Measurements from ENCODE around the gene NAT16. TPM values are rescaled to one million over a fixed set of nuclear protein-coding genes. Genes with fewer than 3 reads are reported as not detected.

Gene NAT16
- total and polyA plus RNA-seq, 9 of the 15 experiments (the other 6 are each of a cell fraction or from before 2014, with no cell fraction given): 0.04 TPM; not detected in 8

DNA sequence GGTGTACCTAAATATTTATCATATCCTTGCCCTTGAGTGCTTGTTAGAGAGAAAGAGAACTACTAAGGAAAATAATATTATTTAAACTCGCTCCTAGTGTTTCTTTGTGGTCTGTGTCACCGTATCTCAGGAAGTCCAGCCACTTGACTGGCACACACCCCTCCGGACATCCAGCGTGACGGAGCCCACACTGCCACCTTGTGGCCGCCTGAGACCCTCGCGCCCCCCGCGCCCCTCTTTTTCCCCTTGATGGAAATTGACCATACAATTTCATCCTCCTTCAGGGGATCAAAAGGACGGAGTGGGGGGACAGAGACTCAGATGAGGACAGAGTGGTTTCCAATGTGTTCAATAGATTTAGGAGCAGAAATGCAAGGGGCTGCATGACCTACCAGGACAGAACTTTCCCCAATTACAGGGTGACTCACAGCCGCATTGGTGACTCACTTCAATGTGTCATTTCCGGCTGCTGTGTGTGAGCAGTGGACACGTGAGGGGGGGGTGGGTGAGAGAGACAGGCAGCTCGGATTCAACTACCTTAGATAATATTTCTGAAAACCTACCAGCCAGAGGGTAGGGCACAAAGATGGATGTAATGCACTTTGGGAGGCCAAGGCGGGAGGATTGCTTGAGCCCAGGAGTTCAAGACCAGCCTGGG, 41.8 kb downstream of the NAT16 start (continued):
- TF ChIP-seq, protein P1, sequence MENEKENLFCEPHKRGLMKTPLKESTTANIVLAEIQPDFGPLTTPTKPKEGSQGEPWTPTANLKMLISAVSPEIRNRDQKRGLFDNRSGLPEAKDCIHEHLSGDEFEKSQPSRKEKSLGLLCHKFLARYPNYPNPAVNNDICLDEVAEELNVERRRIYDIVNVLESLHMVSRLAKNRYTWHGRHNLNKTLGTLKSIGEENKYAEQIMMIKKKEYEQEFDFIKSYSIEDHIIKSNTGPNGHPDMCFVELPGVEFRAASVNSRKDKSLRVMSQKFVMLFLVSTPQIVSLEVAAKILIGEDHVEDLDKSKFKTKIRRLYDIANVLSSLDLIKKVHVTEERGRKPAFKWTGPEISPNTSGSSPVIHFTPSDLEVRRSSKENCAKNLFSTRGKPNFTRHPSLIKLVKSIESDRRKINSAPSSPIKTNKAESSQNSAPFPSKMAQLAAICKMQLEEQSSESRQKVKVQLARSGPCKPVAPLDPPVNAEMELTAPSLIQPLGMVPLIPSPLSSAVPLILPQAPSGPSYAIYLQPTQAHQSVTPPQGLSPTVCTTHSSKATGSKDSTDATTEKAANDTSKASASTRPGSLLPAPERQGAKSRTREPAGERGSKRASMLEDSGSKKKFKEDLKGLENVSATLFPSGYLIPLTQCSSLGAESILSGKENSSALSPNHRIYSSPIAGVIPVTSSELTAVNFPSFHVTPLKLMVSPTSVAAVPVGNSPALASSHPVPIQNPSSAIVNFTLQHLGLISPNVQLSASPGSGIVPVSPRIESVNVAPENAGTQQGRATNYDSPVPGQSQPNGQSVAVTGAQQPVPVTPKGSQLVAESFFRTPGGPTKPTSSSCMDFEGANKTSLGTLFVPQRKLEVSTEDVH (IDR thresholded peaks at IDR 0.05; ENCODE audit: low read depth, partially characterized antibody): peak; percentile 80
- TF ChIP-seq ZFP36 (IDR thresholded peaks at IDR 0.05; ENCODE audit: low read depth, low read length, partially characterized antibody): peak; percentile 3
- TF ChIP-seq, protein P2, sequence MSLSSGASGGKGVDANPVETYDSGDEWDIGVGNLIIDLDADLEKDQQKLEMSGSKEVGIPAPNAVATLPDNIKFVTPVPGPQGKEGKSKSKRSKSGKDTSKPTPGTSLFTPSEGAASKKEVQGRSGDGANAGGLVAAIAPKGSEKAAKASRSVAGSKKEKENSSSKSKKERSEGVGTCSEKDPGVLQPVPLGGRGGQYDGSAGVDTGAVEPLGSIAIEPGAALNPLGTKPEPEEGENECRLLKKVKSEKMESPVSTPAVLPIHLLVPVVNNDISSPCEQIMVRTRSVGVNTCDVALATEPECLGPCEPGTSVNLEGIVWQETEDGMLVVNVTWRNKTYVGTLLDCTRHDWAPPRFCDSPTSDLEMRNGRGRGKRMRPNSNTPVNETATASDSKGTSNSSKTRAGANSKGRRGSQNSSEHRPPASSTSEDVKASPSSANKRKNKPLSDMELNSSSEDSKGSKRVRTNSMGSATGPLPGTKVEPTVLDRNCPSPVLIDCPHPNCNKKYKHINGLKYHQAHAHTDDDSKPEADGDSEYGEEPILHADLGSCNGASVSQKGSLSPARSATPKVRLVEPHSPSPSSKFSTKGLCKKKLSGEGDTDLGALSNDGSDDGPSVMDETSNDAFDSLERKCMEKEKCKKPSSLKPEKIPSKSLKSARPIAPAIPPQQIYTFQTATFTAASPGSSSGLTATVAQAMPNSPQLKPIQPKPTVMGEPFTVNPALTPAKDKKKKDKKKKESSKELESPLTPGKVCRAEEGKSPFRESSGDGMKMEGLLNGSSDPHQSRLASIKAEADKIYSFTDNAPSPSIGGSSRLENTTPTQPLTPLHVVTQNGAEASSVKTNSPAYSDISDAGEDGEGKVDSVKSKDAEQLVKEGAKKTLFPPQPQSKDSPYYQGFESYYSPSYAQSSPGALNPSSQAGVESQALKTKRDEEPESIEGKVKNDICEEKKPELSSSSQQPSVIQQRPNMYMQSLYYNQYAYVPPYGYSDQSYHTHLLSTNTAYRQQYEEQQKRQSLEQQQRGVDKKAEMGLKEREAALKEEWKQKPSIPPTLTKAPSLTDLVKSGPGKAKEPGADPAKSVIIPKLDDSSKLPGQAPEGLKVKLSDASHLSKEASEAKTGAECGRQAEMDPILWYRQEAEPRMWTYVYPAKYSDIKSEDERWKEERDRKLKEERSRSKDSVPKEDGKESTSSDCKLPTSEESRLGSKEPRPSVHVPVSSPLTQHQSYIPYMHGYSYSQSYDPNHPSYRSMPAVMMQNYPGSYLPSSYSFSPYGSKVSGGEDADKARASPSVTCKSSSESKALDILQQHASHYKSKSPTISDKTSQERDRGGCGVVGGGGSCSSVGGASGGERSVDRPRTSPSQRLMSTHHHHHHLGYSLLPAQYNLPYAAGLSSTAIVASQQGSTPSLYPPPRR (CRISPR knock-in tag; IDR thresholded peaks at IDR 0.05; ENCODE audit: borderline replicate concordance): no peak
- peak; percentile 100 for TF ChIP-seq ZBTB7A (IDR thresholded peaks at IDR 0.05; ENCODE audit: borderline replicate concordance, control insufficient read depth, low read depth, low read length)
- TF ChIP-seq ZNF57 (CRISPR knock-in tag; IDR thresholded peaks at IDR 0.05): no peak
- TF ChIP-seq, protein P3, sequence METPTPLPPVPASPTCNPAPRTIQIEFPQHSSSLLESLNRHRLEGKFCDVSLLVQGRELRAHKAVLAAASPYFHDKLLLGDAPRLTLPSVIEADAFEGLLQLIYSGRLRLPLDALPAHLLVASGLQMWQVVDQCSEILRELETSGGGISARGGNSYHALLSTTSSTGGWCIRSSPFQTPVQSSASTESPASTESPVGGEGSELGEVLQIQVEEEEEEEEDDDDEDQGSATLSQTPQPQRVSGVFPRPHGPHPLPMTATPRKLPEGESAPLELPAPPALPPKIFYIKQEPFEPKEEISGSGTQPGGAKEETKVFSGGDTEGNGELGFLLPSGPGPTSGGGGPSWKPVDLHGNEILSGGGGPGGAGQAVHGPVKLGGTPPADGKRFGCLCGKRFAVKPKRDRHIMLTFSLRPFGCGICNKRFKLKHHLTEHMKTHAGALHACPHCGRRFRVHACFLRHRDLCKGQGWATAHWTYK (CRISPR knock-in tag; IDR thresholded peaks at IDR 0.05): peak; percentile 59; the same call in 1 of the 2 replicates
- peak; percentile 79 for TF ChIP-seq ZNF175 (CRISPR knock-in tag; IDR thresholded peaks at IDR 0.05; ENCODE audit: low read depth)
- TF ChIP-seq, protein P4, sequence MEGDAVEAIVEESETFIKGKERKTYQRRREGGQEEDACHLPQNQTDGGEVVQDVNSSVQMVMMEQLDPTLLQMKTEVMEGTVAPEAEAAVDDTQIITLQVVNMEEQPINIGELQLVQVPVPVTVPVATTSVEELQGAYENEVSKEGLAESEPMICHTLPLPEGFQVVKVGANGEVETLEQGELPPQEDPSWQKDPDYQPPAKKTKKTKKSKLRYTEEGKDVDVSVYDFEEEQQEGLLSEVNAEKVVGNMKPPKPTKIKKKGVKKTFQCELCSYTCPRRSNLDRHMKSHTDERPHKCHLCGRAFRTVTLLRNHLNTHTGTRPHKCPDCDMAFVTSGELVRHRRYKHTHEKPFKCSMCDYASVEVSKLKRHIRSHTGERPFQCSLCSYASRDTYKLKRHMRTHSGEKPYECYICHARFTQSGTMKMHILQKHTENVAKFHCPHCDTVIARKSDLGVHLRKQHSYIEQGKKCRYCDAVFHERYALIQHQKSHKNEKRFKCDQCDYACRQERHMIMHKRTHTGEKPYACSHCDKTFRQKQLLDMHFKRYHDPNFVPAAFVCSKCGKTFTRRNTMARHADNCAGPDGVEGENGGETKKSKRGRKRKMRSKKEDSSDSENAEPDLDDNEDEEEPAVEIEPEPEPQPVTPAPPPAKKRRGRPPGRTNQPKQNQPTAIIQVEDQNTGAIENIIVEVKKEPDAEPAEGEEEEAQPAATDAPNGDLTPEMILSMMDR (IDR thresholded peaks at IDR 0.05 in 2 of 3, conservative IDR thresholded peaks at IDR 0.05 in 1 of 3; ENCODE audit: insufficient read depth in 2 of 3, low read depth in 1 of 3, low read length in 3 of 3): peak; percentile 86 to 98 (median 89)
- TF ChIP-seq HDAC2 (IDR thresholded peaks at IDR 0.05): peak; percentile 96
- TF ChIP-seq GABPB1 (CRISPR knock-in tag; IDR thresholded peaks at IDR 0.05): peak; percentile 76; the same call in 1 of the 2 replicates
- TF ChIP-seq, protein P5, sequence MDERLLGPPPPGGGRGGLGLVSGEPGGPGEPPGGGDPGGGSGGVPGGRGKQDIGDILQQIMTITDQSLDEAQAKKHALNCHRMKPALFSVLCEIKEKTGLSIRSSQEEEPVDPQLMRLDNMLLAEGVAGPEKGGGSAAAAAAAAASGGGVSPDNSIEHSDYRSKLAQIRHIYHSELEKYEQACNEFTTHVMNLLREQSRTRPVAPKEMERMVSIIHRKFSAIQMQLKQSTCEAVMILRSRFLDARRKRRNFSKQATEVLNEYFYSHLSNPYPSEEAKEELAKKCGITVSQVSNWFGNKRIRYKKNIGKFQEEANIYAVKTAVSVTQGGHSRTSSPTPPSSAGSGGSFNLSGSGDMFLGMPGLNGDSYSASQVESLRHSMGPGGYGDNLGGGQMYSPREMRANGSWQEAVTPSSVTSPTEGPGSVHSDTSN (CRISPR knock-in tag; IDR thresholded peaks at IDR 0.05; ENCODE audit: low read depth): no peak
- TF ChIP-seq, protein P5 (tag; conservative IDR thresholded peaks at IDR 0.05; ENCODE audit: low read depth): peak; percentile 61
